HepG2 (cell line): ENCODE data around the gene OTC. TPM values are rescaled to one million over a fixed set of nuclear protein-coding genes. Genes with fewer than 3 reads are reported as not detected.

Experiments
- ATAC-seq: fragments of 200-7000 bp; cut with Tn5 transposase; 3 replicates; pipeline ENCODE4 v1.9.1; 2020; ENCODE audit warnings: mild to moderate bottlenecking, moderate library complexity
- Bru-seq: library from RNA; stranded (reverse); fragments of 400-500 nt; gene quantifications from one replicate; lab custom pipeline; 2021; lab: Mats Ljungman, UMichigan
- BruChase-seq, 2 experiments: library from RNA; stranded (reverse); fragments of 400-500 nt; gene quantifications; one replicate each; lab custom pipeline; 2021; lab: Mats Ljungman, UMichigan
- BruUV-seq: library from RNA; stranded (reverse); fragments of 400-500 nt; replicated peaks from 2 replicates; lab custom pipeline; 2021; lab: Mats Ljungman, UMichigan
- CTCF ChIA-PET: fragments of 300-600 bp; formaldehyde crosslinking; extraction: SDS; loops from one replicate; lab custom pipeline; 2021; ENCODE audit warnings: low total read pairs, inconsistent platforms, low intra/inter-chr PET ratio; lab: Yijun Ruan, JAX
- POLR2A ChIA-PET: fragments of 350-600 bp; sonication (Branson Sonifier 250); formaldehyde crosslinking; loops from one replicate; lab custom pipeline; 2020; ENCODE audit warnings: antibody characterized with exemption, inconsistent platforms; lab: Yijun Ruan, JAX
- DNase-seq: peaks from one replicate; pipeline ENCODE4 v3.0.0-alpha.2; 2015; ENCODE audit warnings: low spot score
- FAIRE-seq: peaks from 3 replicates; lab custom pipeline; 2011; peaks lifted over from hg19 to GRCh38; lab: Jason Lieb, UNC
- H2AFZ ChIP-seq: one replicate; pipeline ENCODE4 v1.6.1; 2011; ENCODE audit warnings: low read length, inconsistent platforms
- H3K27ac ChIP-seq: fragments of 300-600 bp; 3 replicates; pipeline ENCODE4 v1.8.0; 2011; ENCODE audit warnings: mixed run types, mild to moderate bottlenecking, mixed read lengths, low read length, inconsistent platforms; ENCODE audit not compliant: insufficient read depth; ENCODE audit errors: extremely low read length
- H3K27me3 ChIP-seq, 2 experiments: fragments of 200-600 bp in 1 of 2; 2 replicates in 1 of 2; 3 replicates in 1 of 2; pipeline versions ENCODE4 v1.6.0 to v1.8.0; 2011; ENCODE audit warnings: low read length in 2 of 2, mild to moderate bottlenecking in 2 of 2, moderate library complexity in 2 of 2, inconsistent platforms in 1 of 2; ENCODE audit not compliant: insufficient read depth in 2 of 2, control insufficient read depth in 1 of 2
- H3K36me3 ChIP-seq, 2 experiments: fragments of 200-600 bp in 1 of 2; replicated peaks in 1 of 2; 2 replicates in 1 of 2; 3 replicates in 1 of 2; pipeline versions ENCODE4 v1.5.1 to v1.8.0; 2011; ENCODE audit warnings: low read length in 2 of 2, inconsistent platforms in 1 of 2; ENCODE audit not compliant: insufficient read depth in 2 of 2, control insufficient read depth in 1 of 2
- H3K4me1 ChIP-seq: 2 replicates; pipeline ENCODE4 v1.5.1; 2012; ENCODE audit warnings: low read length, inconsistent platforms; ENCODE audit not compliant: insufficient read depth
- H3K4me2 ChIP-seq: 2 replicates; pipeline ENCODE4 v1.6.0; 2011; ENCODE audit warnings: low read depth, low read length, inconsistent platforms
- H3K4me3 ChIP-seq, 3 experiments: fragments of 200-600 bp in 1 of 3; sonication (generic), shearing (Covaris generic) in 1 of 3; replicated peaks in 1 of 3; 2 replicates each; pipeline ENCODE4 v1.5.1; 2011 to 2016; ENCODE audit warnings: low read length in 3 of 3, inconsistent platforms in 2 of 3, low read depth in 2 of 3, mild to moderate bottlenecking in 2 of 3, control low read depth in 1 of 3, mixed read lengths in 1 of 3; ENCODE audit not compliant: insufficient read depth in 1 of 3
- H3K79me2 ChIP-seq: one replicate; pipeline ENCODE4 v1.6.1; 2011; ENCODE audit warnings: low read length, inconsistent platforms; ENCODE audit not compliant: insufficient read depth
- H3K9ac ChIP-seq: 2 replicates; pipeline ENCODE4 v1.6.0; 2011; ENCODE audit warnings: mild to moderate bottlenecking, low read depth, low read length, inconsistent platforms; ENCODE audit not compliant: insufficient read depth
- H3K9me3 ChIP-seq: 2 replicates; pipeline ENCODE4 v1.5.1; 2012; ENCODE audit warnings: mild to moderate bottlenecking, low read length
- H4K20me1 ChIP-seq: 2 replicates; pipeline ENCODE4 v1.6.0; 2011; ENCODE audit warnings: inconsistent platforms, mild to moderate bottlenecking, low read length, moderate library complexity; ENCODE audit not compliant: insufficient read depth
- CBX5 ChIP-seq: sonication (generic); formaldehyde crosslinking; IDR thresholded peaks from 2 replicates; pipeline ENCODE4 v1.4.0; 2020; ENCODE audit warnings: missing genetic modification reagents, borderline replicate concordance
- ELF3 ChIP-seq: IDR thresholded peaks from 2 replicates; pipeline ENCODE4 v1.6.1; 2016; ENCODE audit warnings: missing genetic modification reagents, missing compliant biosample characterization
- FOXK1 ChIP-seq: sonication (generic); formaldehyde crosslinking; IDR thresholded peaks from 2 replicates; pipeline ENCODE4 v1.4.0; 2020; ENCODE audit warnings: low read depth, missing genetic modification reagents, borderline replicate concordance
- HNF4A ChIP-seq: sonication (generic); formaldehyde crosslinking; IDR thresholded peaks from 2 replicates; pipeline ENCODE4 v1.4.0; 2020; ENCODE audit warnings: missing genetic modification reagents
- SAP130 ChIP-seq: IDR thresholded peaks from 2 replicates; pipeline ENCODE4 v1.6.1; 2016; ENCODE audit warnings: low read depth
- SMC3 ChIP-seq: IDR thresholded peaks from 2 replicates; pipeline ENCODE4 v1.6.1; 2011; ENCODE audit warnings: low read length, improper control_type of control experiment
- ZIK1 ChIP-seq: sonication (generic); formaldehyde crosslinking; IDR thresholded peaks from 2 replicates; pipeline ENCODE4 v1.5.0; 2020; ENCODE audit warnings: mild to moderate bottlenecking, low read depth, missing genetic modification reagents, borderline replicate concordance
- ZNF335 ChIP-seq: sonication (generic); formaldehyde crosslinking; IDR thresholded peaks from 2 replicates; pipeline ENCODE4 v1.4.0; 2020; ENCODE audit warnings: missing genetic modification reagents
- WGBS: methylation state at CpG from one replicate; pipeline ENCODE4 v1.1.6; 2017; ENCODE audit warnings: low lambda C conversion rate; 5-methylcytosine and 5-hydroxymethylcytosine counted together
- in situ Hi-C: cut with HindIII; loops from 2 replicates; pipeline ENCODE4 v1.10.0; 2017; ENCODE audit warnings: low pct_unique_long_range_greater_than_20kb; ENCODE audit not compliant: extremely low pct_ligation_motif_present
- intact Hi-C: fragments of 100-400 bp; cut with micrococcal nuclease; formaldehyde crosslinking; loops from one replicate; pipeline ENCODE4 v1.10.0; 2022; ENCODE audit not compliant: unreplicated experiment
- long read RNA-seq, 2 experiments: library from RNA in 1 of 2; library from polyadenylated mRNA in 1 of 2; stranded (forward) in 1 of 2; unstranded in 1 of 2; transcript quantifications; one replicate each; pipeline ENCODE4 v2.0.0, GENCODE V29; 2019 to 2022
- polyA minus RNA-seq, 3 experiments: library from RNA; depleted of rRNA, polyadenylated mRNA; stranded (reverse); fragments of >200 nt; gene quantifications; 2 replicates each; pipeline ENCODE4 v1.2.3, GENCODE V29; 2011; ENCODE audit warnings: low replicate concordance in 1 of 3
- polyA plus RNA-seq, 8 experiments: library from polyadenylated mRNA; depleted of rRNA in 3 of 8; stranded (reverse) in 7 of 8; unstranded in 1 of 8; fragments of >200 nt; fragmentation: Illumina TruSeq in 4 of 8; extraction: Trizol in 4 of 8; gene quantifications; 2 replicates each; pipeline versions ENCODE4 v1.2.1 to v1.2.3, GENCODE V29; 2011 to 2016; ENCODE audit warnings: low read depth in 4 of 8, missing spikeins in 1 of 8, mixed read lengths in 1 of 8; ENCODE audit not compliant: insufficient read depth in 1 of 8
- total RNA-seq, 5 experiments: library from RNA; depleted of rRNA; stranded (reverse); fragments of >200 nt; fragmentation: Illumina TruSeq; extraction: Trizol; gene quantifications; 2 replicates each; pipeline ENCODE4 v1.2.3, GENCODE V29; 2016; ENCODE audit warnings: low read depth in 1 of 5
- TF ChIP-seq, protein P1 (sequence below): IDR thresholded peaks from 2 replicates; pipeline ENCODE4 v1.6.1; 2016
- TF ChIP-seq, protein P2 (sequence below): fragments of 450-650 bp; IDR thresholded peaks from 2 replicates; pipeline ENCODE4 v1.6.1; 2017

Gene OTC
- total RNA-seq (2016; rRNA removed; fragmentation: Illumina TruSeq; extraction: Trizol) (1.8 and 2.6 TPM in 2 replicates), polyA plus RNA-seq (2011; rRNA removed) (0.04 and 0.25 TPM in 2 replicates), polyA minus RNA-seq (2011; rRNA and poly(A)+ RNA removed; ENCODE audit: low replicate concordance) (not detected in 2 replicates), Bru-seq, nascent RNA (percentile 31 among the genes with signal in this experiment), BruChase-seq, experiment 1, labeled RNA remaining after a 6-hour chase (percentile 44 among the genes with signal in this experiment), BruChase-seq, experiment 2, labeled RNA remaining after a 2-hour chase (percentile 42 among the genes with signal in this experiment)
- total RNA-seq (2016; cell fraction: cytosol; rRNA removed; fragmentation: Illumina TruSeq; extraction: Trizol; ENCODE audit: low read depth) = 0.18 and 0.20 TPM in 2 replicates
- 2.1 and 2.7 TPM in 2 replicates for total RNA-seq (2016; cell fraction: insoluble cytoplasmic fraction; rRNA removed; fragmentation: Illumina TruSeq; extraction: Trizol)
- 0.41 and 0.46 TPM in 2 replicates for total RNA-seq (2016; cell fraction: membrane; rRNA removed; fragmentation: Illumina TruSeq; extraction: Trizol)
- total RNA-seq (2016; cell fraction: nucleus; rRNA removed; fragmentation: Illumina TruSeq; extraction: Trizol) = 0.85 and 1.3 TPM in 2 replicates
- 0.13 TPM in 1 of 2 replicates, not detected in the other for polyA plus RNA-seq (2011; cell fraction: cytosol; rRNA removed)
- polyA plus RNA-seq (2011; cell fraction: nucleus; rRNA removed) = not detected in 2 replicates
- polyA plus RNA-seq (2012) = 0.08 and 0.30 TPM in 2 replicates
- 0.18 and 0.36 TPM in 2 replicates for polyA plus RNA-seq (2016; cell fraction: cytosol; fragmentation: Illumina TruSeq; extraction: Trizol; ENCODE audit: low read depth)
- 1.9 and 2.3 TPM in 2 replicates for polyA plus RNA-seq (2016; cell fraction: insoluble cytoplasmic fraction; fragmentation: Illumina TruSeq; extraction: Trizol; ENCODE audit: low read depth)
- polyA plus RNA-seq (2016; cell fraction: membrane; fragmentation: Illumina TruSeq; extraction: Trizol; ENCODE audit: low read depth) = 0.30 TPM in 1 of 2 replicates, not detected in the other
- 0.40 and 0.67 TPM in 2 replicates for polyA plus RNA-seq (2016; cell fraction: nucleus; fragmentation: Illumina TruSeq; extraction: Trizol; ENCODE audit: insufficient read depth, low read depth)
- polyA minus RNA-seq (2011; cell fraction: cytosol; rRNA and poly(A)+ RNA removed) = not detected in 2 replicates
- not detected in 2 replicates for polyA minus RNA-seq (2011; cell fraction: nucleus; rRNA and poly(A)+ RNA removed)
- long read RNA-seq, experiment 1 = 0 reads
- long read RNA-seq, experiment 2, partial matches to known transcripts = 0 of 1 reads
- long read RNA-seq, experiment 2, other reads (novel, unspliced or antisense) = 0 of 1 reads

DNA sequence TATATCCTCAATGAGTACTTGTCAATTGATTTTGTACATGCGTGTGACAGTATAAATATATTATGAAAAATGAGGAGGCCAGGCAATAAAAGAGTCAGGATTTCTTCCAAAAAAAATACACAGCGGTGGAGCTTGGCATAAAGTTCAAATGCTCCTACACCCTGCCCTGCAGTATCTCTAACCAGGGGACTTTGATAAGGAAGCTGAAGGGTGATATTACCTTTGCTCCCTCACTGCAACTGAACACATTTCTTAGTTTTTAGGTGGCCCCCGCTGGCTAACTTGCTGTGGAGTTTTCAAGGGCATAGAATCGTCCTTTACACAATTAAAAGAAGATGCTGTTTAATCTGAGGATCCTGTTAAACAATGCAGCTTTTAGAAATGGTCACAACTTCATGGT, at the start of gene OTC:
TSS of gene OTC (plus strand) at position 243 of the 400 bp plus-strand sequence. CDS start at position 336, 93 bp downstream.
- Histone ChIP-seq H3K36me3 (no peaks in the 10 kb centered on the region), H4K20me1 (no peaks in the 10 kb centered on the region), H3K27me3 (no peaks in the 10 kb centered on the region), H3K4me3 (no peak within 1 kb of the TSS), H3K9ac (no peak within 1 kb of the TSS), H3K4me2 (0 out of 2 replicates have a peak within 1 kb of the TSS, but pooled peaks have one; percentile 18), H3K4me1 (peaks cover 49% of the 10 kb centered on the region), H3K79me2 (no peaks in the 10 kb centered on the region), H2AFZ (no peak within 1 kb of the TSS), H3K27ac (no peak within 1 kb of the TSS), H3K9me3 (no peaks in the 10 kb centered on the region)
- intact Hi-C loops = no loop called here
- in situ Hi-C loops = no loop called here
- FAIRE-seq = no peak
- WGBS = 33% methylated on average over 4 of the region's 4 CpGs
- ATAC-seq = 0 out of 3 replicates have a peak, but pooled peaks have one; percentile 38
- CTCF ChIA-PET = no interaction called here
- no TSS peak for BruUV-seq
- POLR2A ChIA-PET = no interaction called here
- no peak for DNase-seq
- TF ChIP-seq CBX5 (CRISPR knock-in tag) = no peak
- 0 out of 2 replicates have a peak, but pooled peaks have one; percentile 23 for TF ChIP-seq HNF4A (CRISPR knock-in tag)

DNA sequence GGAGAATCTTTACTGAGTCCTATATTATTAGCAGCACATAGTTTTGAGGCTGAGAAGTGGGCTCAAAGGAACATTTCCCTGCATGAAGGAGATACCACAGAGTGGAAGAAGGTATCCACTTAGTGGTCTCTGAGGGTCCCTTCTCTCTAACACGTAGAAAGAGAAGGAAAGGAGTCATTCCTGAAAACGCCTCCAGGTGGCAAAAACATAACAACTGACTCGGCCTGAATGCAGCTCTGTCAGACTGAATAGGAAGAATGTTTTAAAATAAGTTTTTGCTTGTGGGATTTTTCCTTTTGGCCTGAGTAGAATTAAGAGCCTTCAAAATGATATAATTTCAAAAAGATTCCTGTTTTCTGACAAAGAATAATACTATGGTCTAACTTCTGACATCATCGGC, 48.4 kb upstream of the OTC start:
- TF ChIP-seq SMC3 = peak; percentile 18; the same call in 1 of the 2 replicates
- TF ChIP-seq ZIK1 = no peak
- no peak for TF ChIP-seq ELF3
- TF ChIP-seq, protein P1, sequence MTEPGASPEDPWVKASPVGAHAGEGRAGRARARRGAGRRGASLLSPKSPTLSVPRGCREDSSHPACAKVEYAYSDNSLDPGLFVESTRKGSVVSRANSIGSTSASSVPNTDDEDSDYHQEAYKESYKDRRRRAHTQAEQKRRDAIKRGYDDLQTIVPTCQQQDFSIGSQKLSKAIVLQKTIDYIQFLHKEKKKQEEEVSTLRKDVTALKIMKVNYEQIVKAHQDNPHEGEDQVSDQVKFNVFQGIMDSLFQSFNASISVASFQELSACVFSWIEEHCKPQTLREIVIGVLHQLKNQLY = no peak
- TF ChIP-seq ZNF335 (CRISPR knock-in tag) = no peak
- TF ChIP-seq, protein P2, sequence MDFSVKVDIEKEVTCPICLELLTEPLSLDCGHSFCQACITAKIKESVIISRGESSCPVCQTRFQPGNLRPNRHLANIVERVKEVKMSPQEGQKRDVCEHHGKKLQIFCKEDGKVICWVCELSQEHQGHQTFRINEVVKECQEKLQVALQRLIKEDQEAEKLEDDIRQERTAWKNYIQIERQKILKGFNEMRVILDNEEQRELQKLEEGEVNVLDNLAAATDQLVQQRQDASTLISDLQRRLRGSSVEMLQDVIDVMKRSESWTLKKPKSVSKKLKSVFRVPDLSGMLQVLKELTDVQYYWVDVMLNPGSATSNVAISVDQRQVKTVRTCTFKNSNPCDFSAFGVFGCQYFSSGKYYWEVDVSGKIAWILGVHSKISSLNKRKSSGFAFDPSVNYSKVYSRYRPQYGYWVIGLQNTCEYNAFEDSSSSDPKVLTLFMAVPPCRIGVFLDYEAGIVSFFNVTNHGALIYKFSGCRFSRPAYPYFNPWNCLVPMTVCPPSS = no peak
- TF ChIP-seq SAP130 (CRISPR knock-in tag) = no peak
- no peak for TF ChIP-seq FOXK1 (CRISPR knock-in tag)
- TF ChIP-seq, all 625 proteins: peak for 1
- H3K27me3 ChIP-seq = no peaks in the 10 kb centered on the region
- WGBS = 61% methylated on average over 4 of the region's 4 CpGs
- ATAC-seq = peak; percentile 65; the same call in 2 of the 3 replicates
- H3K36me3 ChIP-seq = no peaks in the 10 kb centered on the region
- no peaks in the 10 kb centered on the region for H3K79me2 ChIP-seq
- no peak overlapping the region for H3K27ac ChIP-seq
- in situ Hi-C loops = no loop called here
- H2AFZ ChIP-seq = no peak overlapping the region
- POLR2A ChIA-PET = no interaction called here
- no peak overlapping the region for H3K9ac ChIP-seq
- no peaks in the 10 kb centered on the region for H3K9me3 ChIP-seq
- H3K4me3 ChIP-seq = no peak overlapping the region
- peak; percentile 11 for DNase-seq
- BruUV-seq = no TSS peak
- no peak overlapping the region for H3K4me2 ChIP-seq
- H3K4me1 ChIP-seq = no peaks in the 10 kb centered on the region
- peak; percentile 4 for FAIRE-seq
- CTCF ChIA-PET = interaction anchor here (0.8 to 1.2 kb wide), 2 partner anchors 24 to 171 kb away, joined by 3 to 5 read pairs; partner anchors contain the start of gene RPGR
- intact Hi-C loops = no loop called here
- no peaks in the 10 kb centered on the region for H4K20me1 ChIP-seq
